GM21367 (cell line): Measurements from ENCODE around the gene DFFB.

Experiments used
- ATAC-seq: cut with Tn5 transposase; IDR thresholded peaks from one replicate; pipeline ENCODE4 v1.9.1; 2021; ENCODE audit not compliant: unreplicated experiment

DFFB gene

GRCh38 chr1:3869751-3870301 lies 12.6 kb downstream of the DFFB start:
- ATAC-seq: no peak

GRCh38 chr1:3871451-3871805 lies 14.2 kb downstream of the DFFB start:
- ATAC-seq: no peak

- no peak for ATAC-seq
Observed at GRCh38 chr1:3872546-3872945, 15.3 kb downstream of the DFFB start.

GRCh38 chr1:3874736-3875135 lies 17.5 kb downstream of the DFFB start:
- no peak for ATAC-seq

DNA sequence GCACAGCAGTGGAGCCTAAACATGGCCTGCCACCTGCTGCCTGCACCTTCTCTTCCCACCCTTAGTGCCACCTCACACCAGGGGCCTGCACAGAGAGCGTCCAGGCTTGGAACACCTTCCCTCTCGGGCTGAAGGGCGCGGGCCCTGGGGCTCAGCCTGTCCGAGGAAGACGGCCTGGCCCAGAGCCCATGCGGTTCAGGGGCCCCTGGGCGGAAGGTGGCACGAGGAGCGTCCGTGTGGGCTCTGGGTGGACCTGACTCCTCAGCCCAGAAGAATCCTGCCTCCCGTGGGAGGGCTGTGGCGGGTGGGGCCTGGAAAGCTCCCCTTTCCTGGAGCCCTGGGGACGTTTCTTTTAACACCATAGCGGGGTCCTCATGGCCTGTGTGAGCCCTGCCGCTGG lies 19.4 kb downstream of the DFFB start:
- ATAC-seq: no peak

DNA sequence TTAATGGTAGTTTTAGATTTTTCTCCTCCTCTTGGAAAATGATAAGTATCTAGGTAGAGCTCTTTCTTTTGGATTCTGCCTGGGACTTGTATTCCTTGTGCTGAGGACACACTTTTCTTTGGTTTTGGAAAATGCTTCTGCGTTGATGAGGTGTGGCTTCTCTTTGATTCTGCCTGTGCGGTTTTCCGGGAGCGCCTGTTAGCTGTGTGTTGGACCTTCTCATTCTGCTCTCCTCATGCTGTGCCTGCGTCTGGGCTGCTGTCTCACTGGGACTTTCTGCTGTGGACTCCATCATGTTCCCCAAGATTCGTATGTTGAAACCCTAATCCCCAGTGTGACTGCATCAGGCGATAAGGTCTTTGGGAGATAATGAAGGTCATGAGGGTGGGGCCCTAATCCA lies 21.8 kb downstream of the DFFB start:
- no peak for ATAC-seq

DNA sequence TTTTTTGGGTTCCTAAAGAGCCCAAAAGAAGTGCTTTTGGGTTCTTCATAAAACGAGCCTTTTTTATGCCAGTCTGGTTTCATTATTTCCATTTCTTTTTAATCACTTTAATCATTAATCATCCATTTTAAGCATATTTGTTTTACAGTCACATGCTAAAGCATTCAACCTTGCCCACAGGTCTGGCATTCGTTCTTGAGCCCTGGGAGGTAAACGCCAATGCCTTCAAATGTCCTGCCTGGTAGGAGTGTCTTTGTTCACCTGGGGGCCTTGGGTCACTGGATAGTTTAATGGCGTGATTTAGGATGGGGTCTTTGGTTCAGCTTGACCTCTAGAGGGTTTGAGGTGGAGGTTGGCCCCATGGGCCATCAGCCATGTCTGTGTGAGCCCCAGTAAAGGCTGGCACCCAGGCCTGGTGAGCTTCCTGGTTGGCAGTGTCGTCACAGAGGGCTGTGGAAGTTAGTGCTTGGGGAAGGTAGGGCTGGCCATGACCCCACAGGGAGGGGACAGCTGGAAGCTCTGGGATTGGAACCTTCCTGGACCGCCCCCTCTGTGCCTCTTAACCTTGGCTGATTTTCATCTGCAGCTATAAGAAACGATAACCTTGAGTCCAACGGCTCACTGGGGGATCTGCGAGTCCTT lies 22.6 kb downstream of the DFFB start:
- no peak for ATAC-seq

DNA sequence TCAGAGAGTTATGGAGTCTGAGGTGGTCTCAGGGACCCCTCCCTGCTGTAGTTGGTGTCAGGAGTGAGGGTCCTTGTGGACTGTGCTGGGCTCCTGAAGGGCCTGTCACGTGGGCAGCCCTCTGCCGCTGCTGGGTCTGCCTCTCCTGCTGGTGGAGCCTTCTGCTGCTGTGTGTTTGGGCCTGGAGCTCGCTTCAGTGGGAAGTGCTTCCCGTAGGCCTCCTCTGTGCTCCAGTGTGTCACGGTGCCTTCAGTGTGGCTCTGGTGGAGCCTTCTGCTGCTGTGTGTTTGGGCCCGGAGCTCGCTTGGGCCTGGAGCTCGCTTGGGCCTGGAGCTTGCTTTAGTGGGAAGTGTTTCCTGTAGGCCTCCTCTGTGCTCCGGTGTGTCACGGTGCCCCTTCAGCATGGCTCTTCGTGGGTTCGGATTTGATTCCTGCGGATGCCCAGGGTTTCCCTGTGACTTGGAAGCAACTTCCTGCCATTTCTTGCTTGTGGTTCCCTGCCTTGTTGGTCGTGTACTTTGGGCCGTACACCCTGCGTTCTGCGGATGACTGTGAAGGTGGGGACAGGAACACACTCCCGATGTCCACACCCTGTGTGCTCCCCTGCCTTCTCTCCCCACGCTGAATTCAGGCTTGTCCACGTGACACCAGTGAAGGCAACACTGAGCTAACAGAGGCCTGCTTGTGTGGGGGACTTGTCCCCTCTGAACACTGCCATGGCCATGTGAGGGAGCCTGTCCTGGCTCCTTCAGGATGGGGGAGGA lies 23.3 kb downstream of the DFFB start:
- ATAC-seq: no peak

- no peak for ATAC-seq
Observed at GRCh38 chr1:3881193-3881480, 23.9 kb downstream of the DFFB start.

- no peak for ATAC-seq
Observed at GRCh38 chr1:3883194-3883925, 26.1 kb downstream of the DFFB start.

- ATAC-seq: no peak
Observed at GRCh38 chr1:3884966-3885365, 27.7 kb downstream of the DFFB start.

- no peak for ATAC-seq
Observed at GRCh38 chr1:3885611-3886010, 28.3 kb downstream of the DFFB start.

DNA sequence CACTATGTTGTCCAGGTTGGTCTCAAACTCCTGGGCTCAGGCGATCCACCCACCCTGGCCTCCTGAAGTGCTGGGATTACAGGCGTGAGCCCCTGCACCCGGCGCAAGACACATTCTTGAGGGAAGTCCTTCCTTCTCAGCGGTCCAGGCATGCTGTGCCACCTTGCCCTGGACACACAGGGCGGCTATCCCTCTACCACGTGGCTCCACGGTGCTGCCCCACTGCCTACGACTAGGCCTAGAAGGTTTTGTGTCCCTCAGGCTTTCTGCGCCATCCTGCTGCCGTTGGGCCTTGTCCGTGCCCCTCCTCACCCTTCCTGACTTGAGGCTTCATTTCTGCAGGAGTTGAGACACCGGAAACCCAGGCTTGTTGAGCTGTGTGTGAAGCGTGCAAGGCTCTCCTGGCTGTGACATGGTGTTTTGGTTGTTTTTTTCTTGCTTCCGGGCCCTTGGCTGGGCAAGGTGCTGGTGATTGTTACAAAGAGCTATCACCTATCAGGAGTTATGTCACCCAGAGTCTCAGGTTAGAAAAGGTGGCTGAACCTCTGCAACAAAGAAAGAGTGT lies 28.9 kb downstream of the DFFB start:
- no peak for ATAC-seq

GRCh38 chr1:3886691-3887090 lies 29.4 kb downstream of the DFFB start:
- ATAC-seq: no peak

GRCh38 chr1:3888301-3888700 lies 31.0 kb downstream of the DFFB start:
- ATAC-seq: no peak

- no peak for ATAC-seq
Observed at GRCh38 chr1:3889936-3890335, 32.7 kb downstream of the DFFB start.

DNA sequence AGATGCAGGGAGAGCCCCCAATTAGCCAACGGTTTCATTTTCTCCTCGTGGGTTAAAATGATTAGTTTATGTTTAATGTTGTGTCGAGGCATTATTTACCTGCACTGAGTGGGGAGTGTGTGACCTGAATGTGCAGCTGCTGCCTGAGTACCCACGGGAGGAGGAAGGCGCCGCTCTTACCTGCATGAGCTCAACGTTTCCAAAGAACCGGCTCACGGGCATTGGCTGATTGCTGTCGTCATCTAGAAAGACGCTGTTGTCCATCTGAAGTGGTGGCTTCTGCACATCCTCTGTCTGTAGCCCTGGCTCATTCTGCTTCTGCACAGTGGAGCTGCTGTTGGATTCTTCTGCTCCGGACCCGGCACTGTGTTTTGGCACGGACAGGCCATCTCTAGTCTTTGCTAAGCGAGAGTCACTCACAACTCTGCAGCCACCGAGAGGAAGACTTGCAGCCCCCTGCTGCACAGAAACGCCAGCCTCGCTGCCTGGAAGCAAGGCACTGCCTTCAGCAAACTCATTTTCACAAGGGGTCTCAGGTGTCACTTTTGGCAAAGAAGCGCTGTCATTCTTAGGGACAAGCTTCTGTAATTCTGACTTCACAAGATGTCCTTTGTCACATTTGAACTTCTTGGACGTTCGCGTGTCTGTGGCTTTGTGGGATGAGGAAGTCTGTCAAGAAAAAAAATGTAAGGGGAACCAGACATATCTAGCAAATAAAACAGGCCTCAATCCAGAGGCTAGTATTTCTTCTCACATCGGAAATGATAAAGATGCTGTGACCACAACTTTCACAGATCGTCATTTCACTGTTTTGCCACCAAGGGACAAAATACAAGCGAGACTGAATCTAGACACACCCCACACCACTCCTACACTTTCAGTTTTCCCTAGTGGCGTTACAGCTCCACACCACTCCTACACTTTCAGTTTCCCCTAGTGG lies 33.4 kb downstream of the DFFB start:
- ATAC-seq: no peak

GRCh38 chr1:3891329-3891865 lies 34.1 kb downstream of the DFFB start:
- no peak for ATAC-seq

DNA sequence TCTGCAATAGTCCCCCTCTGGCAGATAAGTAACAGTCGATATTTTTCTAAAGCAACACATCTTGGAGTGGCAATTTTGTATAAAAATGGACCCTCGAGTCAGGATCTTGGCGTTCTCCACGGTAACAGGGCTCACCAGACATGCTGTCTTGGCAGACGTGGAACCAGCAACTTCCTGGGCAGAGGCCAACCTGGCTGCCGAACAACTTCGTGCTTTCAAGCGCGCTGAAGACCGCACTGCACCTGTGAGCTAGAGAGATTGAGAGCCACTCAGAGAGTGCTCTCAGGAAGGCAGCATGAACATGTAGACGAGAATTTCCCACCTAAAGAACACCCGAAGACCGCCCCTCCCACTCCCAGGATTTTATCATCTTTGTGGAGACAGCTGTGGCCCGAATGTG lies 35.5 kb downstream of the DFFB start:
- ATAC-seq: no peak

GRCh38 chr1:3893190-3893589 lies 35.9 kb downstream of the DFFB start:
- no peak for ATAC-seq
